ENCODE measurements around the gene NQO1. TPM values are rescaled to one million over a fixed set of nuclear protein-coding genes. Genes with fewer than 3 reads are reported as not detected.

The NQO1 gene
- polyA plus RNA-seq, 1 donor (not counting 4 experiments of a cell fraction or from before 2014, with no cell fraction given): 166 TPM

DNA sequence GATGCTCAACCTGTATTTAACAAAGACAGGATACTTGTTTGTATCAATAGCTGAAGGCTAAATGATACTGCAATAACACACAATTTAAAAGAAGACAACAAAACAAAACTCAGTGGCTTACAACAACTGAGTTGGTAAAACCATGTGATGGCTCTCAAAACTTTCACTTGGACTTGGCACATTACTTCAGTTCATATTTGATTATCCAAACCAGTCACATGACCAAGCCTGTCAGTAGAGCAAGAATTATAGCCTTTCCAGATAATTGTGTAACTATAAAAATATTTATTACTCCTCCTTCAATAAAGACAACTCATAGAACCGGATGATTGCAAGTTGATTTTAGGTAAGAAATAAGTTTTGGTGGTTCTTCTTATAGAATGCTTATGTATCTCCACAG is 56.8 kb downstream of the NQO1 start:
- peaks cover 11 to 25% of the 10 kb centered on the region in 2 experiments for H3K36me3 ChIP-seq (ENCODE audit: control insufficient read depth in 2 of 2, extremely low read depth in 1 of 2, insufficient read depth in 2 of 2, low read length in 2 of 2)
- H3K79me2 ChIP-seq (ENCODE audit: control insufficient read depth, insufficient read depth, low read length): peaks cover 2% of the 10 kb centered on the region
- H3K27ac ChIP-seq (ENCODE audit: control insufficient read depth, insufficient read depth, low read length): no peak overlapping the region

DNA sequence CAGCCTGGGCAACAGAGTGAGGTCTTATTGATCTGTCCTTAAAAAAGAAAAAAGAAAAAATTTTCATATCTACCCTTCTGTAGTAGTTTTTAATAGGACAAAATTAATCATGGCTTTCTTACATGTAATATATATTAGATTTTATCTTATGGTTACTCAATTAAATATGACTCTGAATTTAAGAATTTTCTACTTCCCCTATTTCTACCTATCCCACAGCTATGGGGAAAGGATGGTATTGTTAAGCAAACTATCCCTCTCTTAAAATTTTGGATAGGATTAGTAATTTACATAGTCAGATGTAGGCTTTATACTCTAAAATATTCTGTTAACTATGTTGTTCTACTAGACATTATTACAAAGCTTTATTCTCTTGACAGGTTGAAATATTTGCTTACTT is 62.5 kb downstream of the NQO1 start:
- TF ChIP-seq EZH2 (IDR thresholded peaks at IDR 0.05; ENCODE audit: low read length): no peak
- no peaks in the 10 kb centered on the region for H3K9me3 ChIP-seq (ENCODE audit: control insufficient read depth, low read depth, low read length)
- H3K27me3 ChIP-seq (ENCODE audit: control insufficient read depth, extremely low read depth, insufficient read depth, low read length): no peaks in the 10 kb centered on the region
- H2AFZ ChIP-seq (ENCODE audit: control insufficient read depth, low read length): no peak overlapping the region
- dilution Hi-C loops (cut with MboI; ENCODE audit: extremely low pct_ligation_motif_present, low sequenced_read_pairs): no loop called here
- H3K9me1 ChIP-seq (ENCODE audit: control insufficient read depth, extremely low read depth, insufficient read depth, low read length): no peaks in the 10 kb centered on the region
- peaks cover 9 to 11% of the 10 kb centered on the region in 2 experiments for H3K36me3 ChIP-seq (ENCODE audit: control insufficient read depth in 2 of 2, extremely low read depth in 1 of 2, insufficient read depth in 2 of 2, low read length in 2 of 2)
- DNase-seq (ENCODE audit: low read depth, low spot score): no peak
- H3K4me3 ChIP-seq (ENCODE audit: control insufficient read depth in 2 of 3, extremely low read depth in 1 of 3, insufficient read depth in 2 of 3, low read depth in 1 of 3, low read length in 3 of 3): no peak overlapping the region
- H4K20me1 ChIP-seq (ENCODE audit: control insufficient read depth, extremely low read depth, insufficient read depth, low read length): no peaks in the 10 kb centered on the region
- H3K27ac ChIP-seq (ENCODE audit: control insufficient read depth, insufficient read depth, low read length): no peak overlapping the region
- peaks cover 3% of the 10 kb centered on the region for H3K4me1 ChIP-seq (ENCODE audit: control insufficient read depth, extremely low read depth, insufficient read depth, low read length)
- H3K79me2 ChIP-seq (ENCODE audit: control insufficient read depth, insufficient read depth, low read length): peaks cover under 1% of the 10 kb centered on the region
- FAIRE-seq: no peak
- no peak overlapping the region for H3K9ac ChIP-seq (ENCODE audit: control insufficient read depth, extremely low read depth, insufficient read depth, low read length)
- no peak overlapping the region for H3K4me2 ChIP-seq (ENCODE audit: control insufficient read depth, extremely low read depth, insufficient read depth, low read depth, low read length)

More for the DNA sequence above, 56.8 kb downstream of the NQO1 start:
- Histone ChIP-seq H3K27me3 (ENCODE audit: control insufficient read depth, extremely low read depth, insufficient read depth, low read length) (no peaks in the 10 kb centered on the region), H4K20me1 (ENCODE audit: control insufficient read depth, extremely low read depth, insufficient read depth, low read length) (no peaks in the 10 kb centered on the region), H3K4me1 (ENCODE audit: control insufficient read depth, extremely low read depth, insufficient read depth, low read length) (no peaks in the 10 kb centered on the region), H3K9me1 (ENCODE audit: control insufficient read depth, extremely low read depth, insufficient read depth, low read length) (no peaks in the 10 kb centered on the region), H3K9me3 (ENCODE audit: control insufficient read depth, low read depth, low read length) (no peaks in the 10 kb centered on the region), H3K4me3 (ENCODE audit: control insufficient read depth in 2 of 3, extremely low read depth in 1 of 3, insufficient read depth in 2 of 3, low read depth in 1 of 3, low read length in 3 of 3) (no peak overlapping the region), H3K4me2 (ENCODE audit: control insufficient read depth, extremely low read depth, insufficient read depth, low read depth, low read length) (no peak overlapping the region), H2AFZ (ENCODE audit: control insufficient read depth, low read length) (no peak overlapping the region), H3K9ac (ENCODE audit: control insufficient read depth, extremely low read depth, insufficient read depth, low read length) (no peak overlapping the region)
- DNase-seq (ENCODE audit: low read depth, low spot score) (no peak), FAIRE-seq (no peak)
- TF ChIP-seq EZH2 (IDR thresholded peaks at IDR 0.05; ENCODE audit: low read length): no peak
- TF ChIP-seq, protein P1, sequence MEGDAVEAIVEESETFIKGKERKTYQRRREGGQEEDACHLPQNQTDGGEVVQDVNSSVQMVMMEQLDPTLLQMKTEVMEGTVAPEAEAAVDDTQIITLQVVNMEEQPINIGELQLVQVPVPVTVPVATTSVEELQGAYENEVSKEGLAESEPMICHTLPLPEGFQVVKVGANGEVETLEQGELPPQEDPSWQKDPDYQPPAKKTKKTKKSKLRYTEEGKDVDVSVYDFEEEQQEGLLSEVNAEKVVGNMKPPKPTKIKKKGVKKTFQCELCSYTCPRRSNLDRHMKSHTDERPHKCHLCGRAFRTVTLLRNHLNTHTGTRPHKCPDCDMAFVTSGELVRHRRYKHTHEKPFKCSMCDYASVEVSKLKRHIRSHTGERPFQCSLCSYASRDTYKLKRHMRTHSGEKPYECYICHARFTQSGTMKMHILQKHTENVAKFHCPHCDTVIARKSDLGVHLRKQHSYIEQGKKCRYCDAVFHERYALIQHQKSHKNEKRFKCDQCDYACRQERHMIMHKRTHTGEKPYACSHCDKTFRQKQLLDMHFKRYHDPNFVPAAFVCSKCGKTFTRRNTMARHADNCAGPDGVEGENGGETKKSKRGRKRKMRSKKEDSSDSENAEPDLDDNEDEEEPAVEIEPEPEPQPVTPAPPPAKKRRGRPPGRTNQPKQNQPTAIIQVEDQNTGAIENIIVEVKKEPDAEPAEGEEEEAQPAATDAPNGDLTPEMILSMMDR (optimal IDR thresholded peaks at IDR 0.05 in 1 of 3, IDR thresholded peaks at IDR 0.05 in 1 of 3, conservative IDR thresholded peaks at IDR 0.05 in 1 of 3; ENCODE audit: extremely low read depth in 1 of 3, insufficient read depth in 2 of 3, low read length in 3 of 3): no peak
- dilution Hi-C loops (cut with MboI; ENCODE audit: extremely low pct_ligation_motif_present, low sequenced_read_pairs): no loop called here

DNA sequence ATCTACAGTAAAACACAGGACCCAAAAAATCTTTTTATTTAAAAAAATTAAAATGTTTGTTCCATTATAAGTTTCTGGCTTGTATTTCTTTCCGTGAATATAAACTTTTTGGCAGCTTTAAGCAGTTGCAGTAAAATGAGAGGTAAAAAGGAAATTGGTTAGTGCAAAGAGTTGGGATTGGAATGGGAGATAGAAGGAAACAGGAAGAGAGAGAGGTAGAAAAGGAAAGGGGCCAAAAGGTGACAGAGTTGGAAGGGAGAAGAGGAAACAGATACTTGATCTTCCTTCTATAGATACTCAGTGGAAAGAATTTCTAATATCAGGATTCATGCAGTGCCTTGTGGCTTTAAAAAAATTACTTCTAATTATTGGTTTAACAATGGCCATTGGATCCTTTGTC is 63.5 kb downstream of the NQO1 start:
- H3K27ac ChIP-seq (ENCODE audit: control insufficient read depth, insufficient read depth, low read length): no peak overlapping the region
- FAIRE-seq: no peak
- peaks cover 3% of the 10 kb centered on the region for H3K4me1 ChIP-seq (ENCODE audit: control insufficient read depth, extremely low read depth, insufficient read depth, low read length)
- H3K4me3 ChIP-seq (ENCODE audit: control insufficient read depth in 2 of 3, extremely low read depth in 1 of 3, insufficient read depth in 2 of 3, low read depth in 1 of 3, low read length in 3 of 3): no peak overlapping the region
- no peak for TF ChIP-seq EZH2 (IDR thresholded peaks at IDR 0.05; ENCODE audit: low read length)
- TF ChIP-seq, protein P1 (optimal IDR thresholded peaks at IDR 0.05 in 1 of 3, IDR thresholded peaks at IDR 0.05 in 1 of 3, conservative IDR thresholded peaks at IDR 0.05 in 1 of 3; ENCODE audit: extremely low read depth in 1 of 3, insufficient read depth in 2 of 3, low read length in 3 of 3): no peak
- dilution Hi-C loops (cut with MboI; ENCODE audit: extremely low pct_ligation_motif_present, low sequenced_read_pairs): no loop called here
- no peaks in the 10 kb centered on the region for H3K79me2 ChIP-seq (ENCODE audit: control insufficient read depth, insufficient read depth, low read length)
- no peak overlapping the region for H3K4me2 ChIP-seq (ENCODE audit: control insufficient read depth, extremely low read depth, insufficient read depth, low read depth, low read length)
- H3K9ac ChIP-seq (ENCODE audit: control insufficient read depth, extremely low read depth, insufficient read depth, low read length): no peak overlapping the region
- DNase-seq (ENCODE audit: low read depth, low spot score): no peak
- H4K20me1 ChIP-seq (ENCODE audit: control insufficient read depth, extremely low read depth, insufficient read depth, low read length): no peaks in the 10 kb centered on the region
- H3K9me1 ChIP-seq (ENCODE audit: control insufficient read depth, extremely low read depth, insufficient read depth, low read length): no peaks in the 10 kb centered on the region
- no peaks in the 10 kb centered on the region for H3K9me3 ChIP-seq (ENCODE audit: control insufficient read depth, low read depth, low read length)
- no peak overlapping the region for H2AFZ ChIP-seq (ENCODE audit: control insufficient read depth, low read length)
- H3K27me3 ChIP-seq (ENCODE audit: control insufficient read depth, extremely low read depth, insufficient read depth, low read length): no peaks in the 10 kb centered on the region
- H3K36me3 ChIP-seq (ENCODE audit: control insufficient read depth in 2 of 2, extremely low read depth in 1 of 2, insufficient read depth in 2 of 2, low read length in 2 of 2): peaks cover 6 to 11% of the 10 kb centered on the region in 2 experiments
